Measurements from ENCODE around the gene SLC46A3.

The SLC46A3 gene

DNA sequence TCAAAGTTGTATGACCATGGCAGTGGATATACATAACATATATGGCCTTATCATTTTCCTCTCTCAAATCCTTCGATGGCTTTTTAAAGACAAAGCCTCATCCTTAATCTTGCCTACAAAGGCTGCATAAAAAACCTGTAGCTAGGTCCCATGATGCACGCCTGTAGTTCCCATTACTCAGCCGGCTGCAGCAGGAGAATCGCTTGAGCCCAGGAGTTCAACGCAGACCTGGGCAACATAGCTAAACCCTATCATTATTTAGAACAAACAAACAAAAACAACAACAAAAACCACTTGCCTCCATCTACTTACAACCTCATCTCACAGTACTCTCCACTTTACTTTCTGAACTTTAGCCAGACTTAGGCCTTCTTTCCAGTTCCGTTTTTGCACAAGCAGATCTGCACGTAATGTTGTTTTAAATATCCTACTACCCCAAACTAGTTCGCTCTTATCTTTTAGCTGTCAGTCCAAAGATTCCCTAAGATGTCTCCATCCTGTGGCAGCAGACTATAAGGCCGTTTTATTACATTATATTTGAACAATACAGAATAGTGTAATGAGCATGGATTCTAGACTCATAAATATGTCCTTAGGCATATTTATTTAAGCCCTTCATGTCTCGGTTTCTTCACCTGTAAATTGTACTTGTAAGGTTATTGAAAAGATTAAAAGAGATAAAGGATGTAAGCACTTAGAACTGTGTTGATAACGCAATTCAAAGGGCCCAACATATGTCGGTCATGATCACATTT lies 60.8 kb downstream of the SLC46A3 start:
- Histone ChIP-seq H3K9me3 (ENCODE audit: low read depth, low read length) (no peaks in the 10 kb centered on the region), H3K4me3 (peak overlapping the region; percentile 97), H3K36me3 (ENCODE audit: insufficient read depth, low read length) (peaks cover 21% of the 10 kb centered on the region), H3K27ac (peak overlapping the region; percentile 76; the same call in 1 of the 2 replicates), H3K9ac (ENCODE audit: insufficient read length) (peak overlapping the region; percentile 97)
- no peak for DNase-seq (ENCODE audit: low read depth, low spot score)
- TF ChIP-seq POLR2AphosphoS5 (IDR thresholded peaks at IDR 0.05; ENCODE audit: borderline replicate concordance, low read depth, low read length) (no peak), EZH2 (IDR thresholded peaks at IDR 0.05) (no peak), FOXP2 (optimal IDR thresholded peaks at IDR 0.05; ENCODE audit: control extremely low read depth, extremely low read length, insufficient read depth) (no peak)

- Histone ChIP-seq H3K9ac (ENCODE audit: insufficient read length) (no peak overlapping the region), H3K27ac (no peak overlapping the region), H3K9me3 (ENCODE audit: low read depth, low read length) (no peaks in the 10 kb centered on the region), H3K36me3 (ENCODE audit: insufficient read depth, low read length) (peaks cover 3% of the 10 kb centered on the region), H3K4me3 (no peak overlapping the region)
- no peak for TF ChIP-seq FOXP2 (optimal IDR thresholded peaks at IDR 0.05; ENCODE audit: control extremely low read depth, extremely low read length, insufficient read depth)
- no peak for TF ChIP-seq POLR2AphosphoS5 (IDR thresholded peaks at IDR 0.05; ENCODE audit: borderline replicate concordance, low read depth, low read length)
- TF ChIP-seq EZH2 (IDR thresholded peaks at IDR 0.05) = no peak
- DNase-seq (ENCODE audit: low read depth, low spot score) = no peak
Measured at GRCh38 chr13:28655561-28655960, 63.2 kb downstream of the SLC46A3 start.

DNA sequence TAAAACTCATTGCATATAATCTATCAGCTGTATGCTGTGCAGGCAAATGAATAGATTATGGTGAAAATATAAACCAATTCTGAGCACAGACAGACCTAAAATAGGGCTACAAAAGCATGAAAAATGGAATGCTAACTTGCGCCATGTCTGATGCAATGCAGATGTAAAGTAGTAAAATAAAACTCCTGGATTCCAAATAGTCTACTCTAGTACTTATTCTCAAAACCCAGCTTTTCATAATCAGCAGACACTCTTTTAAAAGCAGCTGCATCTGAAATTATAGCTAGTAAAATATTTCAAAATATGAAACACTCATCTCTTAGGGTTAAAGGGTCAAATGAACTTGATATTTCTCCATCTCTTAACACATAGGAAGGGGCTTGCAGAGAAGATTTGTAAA lies 64.5 kb downstream of the SLC46A3 start:
- peak overlapping the region; percentile 43; the same call in 1 of the 2 replicates for H3K4me3 ChIP-seq
- no peak for DNase-seq (ENCODE audit: low read depth, low spot score)
- TF ChIP-seq EZH2 (IDR thresholded peaks at IDR 0.05) = no peak
- TF ChIP-seq FOXP2 (optimal IDR thresholded peaks at IDR 0.05; ENCODE audit: control extremely low read depth, extremely low read length, insufficient read depth) = no peak
- TF ChIP-seq POLR2AphosphoS5 (IDR thresholded peaks at IDR 0.05; ENCODE audit: borderline replicate concordance, low read depth, low read length) = no peak
- H3K9ac ChIP-seq (ENCODE audit: insufficient read length) = peak overlapping the region; percentile 48
- H3K36me3 ChIP-seq (ENCODE audit: insufficient read depth, low read length) = no peaks in the 10 kb centered on the region
- H3K9me3 ChIP-seq (ENCODE audit: low read depth, low read length) = no peaks in the 10 kb centered on the region
- peak overlapping the region; percentile 94 for H3K27ac ChIP-seq

DNA sequence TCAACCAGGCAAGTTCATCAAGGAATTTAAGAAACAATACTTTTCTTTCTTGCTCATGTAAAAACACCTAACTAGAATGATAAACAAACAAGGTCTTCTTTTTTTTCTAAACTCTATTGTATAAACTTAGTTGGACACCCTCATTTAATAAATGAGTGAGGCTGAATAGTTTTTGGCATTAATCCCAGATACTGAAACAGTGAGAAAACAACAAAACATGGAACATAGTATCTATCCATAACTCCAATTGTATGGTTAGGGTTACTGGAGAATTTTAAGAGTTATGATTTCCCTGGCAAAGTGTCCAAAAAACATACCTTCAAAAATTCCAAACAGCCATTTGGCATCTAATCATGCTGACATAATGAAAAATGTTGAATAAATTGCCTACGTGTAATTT lies 65.7 kb downstream of the SLC46A3 start:
- no peak for DNase-seq (ENCODE audit: low read depth, low spot score)
- Histone ChIP-seq H3K27ac (peak overlapping the region; percentile 94), H3K9ac (ENCODE audit: insufficient read length) (no peak overlapping the region), H3K4me3 (no peak overlapping the region), H3K36me3 (ENCODE audit: insufficient read depth, low read length) (no peaks in the 10 kb centered on the region), H3K9me3 (ENCODE audit: low read depth, low read length) (no peaks in the 10 kb centered on the region)
- TF ChIP-seq EZH2 (IDR thresholded peaks at IDR 0.05) (no peak), POLR2AphosphoS5 (IDR thresholded peaks at IDR 0.05; ENCODE audit: borderline replicate concordance, low read depth, low read length) (no peak), FOXP2 (optimal IDR thresholded peaks at IDR 0.05; ENCODE audit: control extremely low read depth, extremely low read length, insufficient read depth) (no peak)

- DNase-seq (ENCODE audit: low read depth, low spot score) = no peak
- Histone ChIP-seq H3K9ac (ENCODE audit: insufficient read length) (no peak overlapping the region), H3K4me3 (no peak overlapping the region), H3K9me3 (ENCODE audit: low read depth, low read length) (no peaks in the 10 kb centered on the region), H3K36me3 (ENCODE audit: insufficient read depth, low read length) (no peaks in the 10 kb centered on the region), H3K27ac (no peak overlapping the region)
- TF ChIP-seq POLR2AphosphoS5 (IDR thresholded peaks at IDR 0.05; ENCODE audit: borderline replicate concordance, low read depth, low read length) (no peak), FOXP2 (optimal IDR thresholded peaks at IDR 0.05; ENCODE audit: control extremely low read depth, extremely low read length, insufficient read depth) (no peak), EZH2 (IDR thresholded peaks at IDR 0.05) (no peak)
Measured at GRCh38 chr13:28651810-28652401, 66.9 kb downstream of the SLC46A3 start.

- no peak for DNase-seq (ENCODE audit: low read depth, low spot score)
- Histone ChIP-seq H3K9ac (ENCODE audit: insufficient read length) (no peak overlapping the region), H3K4me3 (no peak overlapping the region), H3K36me3 (ENCODE audit: insufficient read depth, low read length) (no peaks in the 10 kb centered on the region), H3K27ac (no peak overlapping the region), H3K9me3 (ENCODE audit: low read depth, low read length) (no peaks in the 10 kb centered on the region)
- no peak for TF ChIP-seq POLR2AphosphoS5 (IDR thresholded peaks at IDR 0.05; ENCODE audit: borderline replicate concordance, low read depth, low read length)
- TF ChIP-seq FOXP2 (optimal IDR thresholded peaks at IDR 0.05; ENCODE audit: control extremely low read depth, extremely low read length, insufficient read depth) = no peak
- TF ChIP-seq EZH2 (IDR thresholded peaks at IDR 0.05) = no peak
Measured at GRCh38 chr13:28650284-28650683, 68.5 kb downstream of the SLC46A3 start.
